B cell (primary cell): ENCODE results near the gene MACO1. TPM values are rescaled to one million over a fixed set of nuclear protein-coding genes. Genes with fewer than 3 reads are reported as not detected.

ENCODE experiments used
- ATAC-seq: fragments of 200-7000 bp; cut with Tn5 transposase; one replicate; pipeline ENCODE4 v1.10.0; 2021; ENCODE audit warnings: low read depth, mild to moderate bottlenecking, moderate number of reproducible peaks, moderate library complexity
- CTCF ChIA-PET: fragments of 350-600 bp; sonication (Branson Sonifier 250); formaldehyde crosslinking; loops from one replicate; lab custom pipeline; 2021; ENCODE audit warnings: antibody characterized with exemption, inconsistent platforms; lab: Charles Lee
- POLR2A ChIA-PET: fragments of 350-600 bp; sonication (Branson Sonifier 250); formaldehyde crosslinking; loops from one replicate; lab custom pipeline; 2021; ENCODE audit warnings: antibody characterized with exemption; lab: Charles Lee
- DNase-seq: peaks from one replicate; pipeline ENCODE4 v3.0.0; 2013
- H2AFZ ChIP-seq: 2 replicates; pipeline ENCODE4 v1.6.1; 2012; ENCODE audit warnings: mild to moderate bottlenecking, low read depth, low read length; ENCODE audit not compliant: insufficient read depth, poor library complexity, severe bottlenecking
- H3K27ac ChIP-seq, 2 donors: 1 replicate in 1 of 2; 2 replicates in 1 of 2; pipeline ENCODE4 v1.5.1; 2012 to 2013; ENCODE audit warnings: low read length in 2 of 2, mild to moderate bottlenecking in 2 of 2, moderate library complexity in 1 of 2
- H3K27me3 ChIP-seq, 4 experiments: fragments of 200-600 bp in 1 of 4; sonication (generic) in 1 of 4; replicated peaks in 1 of 4; 1 replicate in 2 of 4; 2 replicates in 2 of 4; pipeline versions ENCODE4 v1.6.1 to v1.7.0; 2013 to 2016; ENCODE audit warnings: low read length in 3 of 4, mild to moderate bottlenecking in 2 of 4, mixed read lengths in 1 of 4, moderate library complexity in 1 of 4; ENCODE audit not compliant: insufficient read depth in 4 of 4, control insufficient read depth in 3 of 4; ENCODE audit errors: control extremely low read depth in 1 of 4
- H3K36me3 ChIP-seq, 2 experiments: replicated peaks in 1 of 2; 1 replicate in 1 of 2; 2 replicates in 1 of 2; pipeline versions ENCODE4 v1.6.1 to v1.7.1; 2013; ENCODE audit warnings: low read length in 1 of 2; ENCODE audit not compliant: insufficient read depth in 2 of 2, control insufficient read depth in 1 of 2; ENCODE audit errors: control extremely low read depth in 1 of 2, extremely low read depth in 1 of 2
- H3K4me1 ChIP-seq, 2 donors: fragments of 200-600 bp in 1 of 2; sonication (generic) in 1 of 2; 1 replicate in 1 of 2; 2 replicates in 1 of 2; pipeline versions ENCODE4 v1.5.1 to v1.6.1; 2013 to 2017; ENCODE audit warnings: low read length in 2 of 2; ENCODE audit not compliant: control insufficient read depth in 2 of 2, insufficient read depth in 2 of 2
- H3K4me2 ChIP-seq: replicated peaks from 2 replicates; pipeline ENCODE3; 2012; ENCODE audit warnings: mild to moderate bottlenecking, low read depth, low read length; ENCODE audit not compliant: poor library complexity, severe bottlenecking
- H3K4me3 ChIP-seq, 5 experiments: fragments of 200-600 bp in 1 of 5; sonication (generic) in 1 of 5; 1 replicate in 3 of 5; 2 replicates in 2 of 5; pipeline versions ENCODE4 v1.5.1 to v1.7.0; 2011 to 2016; ENCODE audit warnings: low read length in 4 of 5, mild to moderate bottlenecking in 4 of 5, low read depth in 2 of 5, control low read depth in 1 of 5, moderate library complexity in 1 of 5; ENCODE audit not compliant: insufficient read depth in 1 of 5; ENCODE audit errors: control extremely low read depth in 1 of 5, extremely low read depth in 1 of 5
- H3K79me2 ChIP-seq: fragments of 200-600 bp; sonication (generic); one replicate; pipeline ENCODE4 v1.6.0; 2016; ENCODE audit warnings: low read length; ENCODE audit not compliant: control insufficient read depth, insufficient read depth
- H3K9ac ChIP-seq: fragments of 200-600 bp; sonication (generic); 2 replicates; pipeline ENCODE4 v1.6.1; 2017; ENCODE audit warnings: mild to moderate bottlenecking, low read length, moderate library complexity
- H3K9me3 ChIP-seq, 3 donors: one replicate each; pipeline versions ENCODE4 v1.6.1 to v1.7.1; 2013; ENCODE audit warnings: low read length in 2 of 3; ENCODE audit not compliant: control insufficient read depth in 2 of 3, insufficient read depth in 1 of 3; ENCODE audit errors: control extremely low read depth in 1 of 3
- H4K20me1 ChIP-seq: 2 replicates; pipeline ENCODE4 v1.6.0; 2012; ENCODE audit warnings: mild to moderate bottlenecking, low read length; ENCODE audit not compliant: insufficient read depth, control insufficient read depth, poor library complexity, severe bottlenecking
- H3K27ac Mint-ChIP-seq: one replicate; pipeline ENCODE4 v1.8.0; 2021; ENCODE audit warnings: mixed read lengths
- H3K27me3 Mint-ChIP-seq: one replicate; pipeline ENCODE4 v1.8.0; 2021; ENCODE audit warnings: mixed read lengths
- H3K4me1 Mint-ChIP-seq: one replicate; pipeline ENCODE4 v1.8.0; 2021; ENCODE audit warnings: mixed read lengths
- H3K4me3 Mint-ChIP-seq: one replicate; pipeline ENCODE4 v1.8.0; 2021; ENCODE audit warnings: mixed read lengths
- H3K9me3 Mint-ChIP-seq: one replicate; pipeline ENCODE4 v1.8.0; 2022; ENCODE audit warnings: mixed read lengths; ENCODE audit not compliant: insufficient read depth
- CTCF ChIP-seq: fragments of 200-600 bp; IDR thresholded peaks from one replicate; pipeline ENCODE4 v1.8.0; 2022; ENCODE audit warnings: antibody characterized with exemption, mild to moderate bottlenecking
- EZH2 ChIP-seq: IDR thresholded peaks from 2 replicates; pipeline ENCODE4 v1.6.1; 2012; ENCODE audit warnings: borderline replicate concordance, low read depth, mild to moderate bottlenecking, moderate library complexity, low read length; ENCODE audit not compliant: insufficient read depth, poor library complexity, severe bottlenecking
- WGBS: methylation state at CpG from one replicate; pipeline ENCODE4 v1.1.5; 2013; ENCODE audit warnings: missing lambda C conversion rate; ENCODE audit not compliant: insufficient coverage; 5-methylcytosine and 5-hydroxymethylcytosine counted together
- intact Hi-C: fragments of 100-400 bp; cut with micrococcal nuclease; formaldehyde crosslinking; loops from one replicate; pipeline ENCODE4 v1.10.0; 2022
- polyA plus RNA-seq: library from polyadenylated mRNA; depleted of rRNA; stranded (reverse); fragments of >200 nt; gene quantifications from 2 replicates; pipeline ENCODE4 v1.2.3, GENCODE V29; 2012
- total RNA-seq, 2 donors: library from RNA; stranded (reverse); fragments of 120-200 nt in 1 of 2; gene quantifications; 1 replicate in 1 of 2; 2 replicates in 1 of 2; pipeline versions ENCODE4 v1.2.3 to v1.2.4, GENCODE V29; 2013 to 2022

The MACO1 gene
- total and polyA plus RNA-seq, 2 donors (not counting 1 experiment from before 2014, with no cell fraction given): 4.9 to 21.2 TPM

GRCh38 chr1:25529518-25530185 lies 99.0 kb downstream of the MACO1 start:
- no peak overlapping the region for H3K4me2 ChIP-seq
- H4K20me1 ChIP-seq: no peaks in the 10 kb centered on the region
- H3K4me1 ChIP-seq: no peaks in the 10 kb centered on the region
- no peaks in the 10 kb centered on the region for H3K9me3 ChIP-seq
- POLR2A ChIA-PET: no interaction called here
- H3K27me3 Mint-ChIP-seq: peaks cover 14% of the 10 kb centered on the region
- ATAC-seq (no peak), DNase-seq (no peak)
- no peaks in the 10 kb centered on the region for H3K4me1 Mint-ChIP-seq
- no peak overlapping the region for H2AFZ ChIP-seq
- WGBS: 30% methylated on average over 9 of the region's 18 CpGs
- intact Hi-C loops: no loop called here
- no peak overlapping the region for H3K27ac Mint-ChIP-seq
- CTCF ChIA-PET: interaction anchor here (1.4 kb wide), 1 partner anchor 9 kb away, joined by 3 read pairs; no protein-coding TSS in a partner anchor
- H3K4me3 Mint-ChIP-seq: no peak overlapping the region
- no peaks in the 10 kb centered on the region for H3K79me2 ChIP-seq
- H3K9ac ChIP-seq: no peak overlapping the region
- no peak overlapping the region for H3K27ac ChIP-seq
- no peak for TF ChIP-seq CTCF
- TF ChIP-seq EZH2: no peak
- H3K4me3 ChIP-seq: no peak overlapping the region
- peaks cover 0 to 8% (median 0%) of the 10 kb centered on the region in 4 experiments for H3K27me3 ChIP-seq
- H3K36me3 ChIP-seq: no peaks in the 10 kb centered on the region
- no peaks in the 10 kb centered on the region for H3K9me3 Mint-ChIP-seq
